Heart left ventricle (tissue), 16 donors: ENCODE results near the gene PLEKHA6. TPM values are rescaled to one million over a fixed set of nuclear protein-coding genes. Genes with fewer than 3 reads are reported as not detected.

Experiments
- ATAC-seq, 4 donors: fragments of 200-7000 bp; cut with Tn5 transposase; one replicate each; pipeline ENCODE4 v1.9.1; 2020 to 2022; ENCODE audit warnings: moderate library complexity in 4 of 4, mild to moderate bottlenecking in 3 of 4, moderate number of reproducible peaks in 1 of 4
- DNase-seq, 5 donors: peaks; one replicate each; pipeline ENCODE4 v3.0.0-alpha.2; 2020
- H3K27ac ChIP-seq, 12 donors: fragments of 200-600 bp; sonication (generic) in 4 of 12; one replicate each; pipeline versions ENCODE4 v1.5.0 to v1.8.0; 2016 to 2022; ENCODE audit warnings: mild to moderate bottlenecking in 2 of 12
- H3K27me3 ChIP-seq, 9 donors: fragments of 200-600 bp; sonication (generic) in 2 of 9; one replicate each; pipeline versions ENCODE4 v1.5.1 to v1.8.0; 2016 to 2022; ENCODE audit warnings: mild to moderate bottlenecking in 3 of 9
- H3K36me3 ChIP-seq, 9 donors: fragments of 200-600 bp; sonication (generic) in 2 of 9; one replicate each; pipeline versions ENCODE4 v1.5.0 to v1.8.0; 2018 to 2022; ENCODE audit warnings: mild to moderate bottlenecking in 2 of 9
- H3K4me1 ChIP-seq, 12 donors: fragments of 200-600 bp; sonication (generic) in 4 of 12; one replicate each; pipeline versions ENCODE4 v1.5.0 to v1.8.0; 2016 to 2022; ENCODE audit warnings: mild to moderate bottlenecking in 3 of 12
- H3K4me3 ChIP-seq, 12 donors: fragments of 200-600 bp; sonication (generic) in 4 of 12; one replicate each; pipeline versions ENCODE4 v1.5.0 to v1.8.0; 2017 to 2022; ENCODE audit warnings: mild to moderate bottlenecking in 9 of 12, moderate library complexity in 4 of 12
- H3K9me3 ChIP-seq, 12 donors: fragments of 200-600 bp; sonication (generic) in 4 of 12; one replicate each; pipeline versions ENCODE4 v1.5.0 to v1.8.0; 2016 to 2022; ENCODE audit warnings: mild to moderate bottlenecking in 1 of 12
- CTCF ChIP-seq, 12 donors: fragments of 200-600 bp; sonication (generic) in 4 of 12; IDR thresholded peaks; one replicate each; pipeline versions ENCODE4 v1.5.0 to v1.8.0; 2018 to 2022; ENCODE audit warnings: antibody characterized with exemption in 12 of 12, mild to moderate bottlenecking in 5 of 12
- POLR2A ChIP-seq, 2 donors: fragments of 450-650 bp; IDR thresholded peaks; one replicate each; pipeline ENCODE4 v1.6.1; 2017; ENCODE audit warnings: antibody characterized with exemption in 2 of 2, mild to moderate bottlenecking in 2 of 2, moderate library complexity in 2 of 2
- WGBS, 4 donors: extraction: QIAGEN DNeasy Blood & Tissue Kit in 2 of 4; methylation state at CpG; one replicate each; pipeline versions ENCODE4 v1.1.5 to v1.1.7; 2013 to 2018; 5-methylcytosine and 5-hydroxymethylcytosine counted together
- intact Hi-C, 10 donors: fragments of 100-400 bp; cut with DNase I; formaldehyde crosslinking; loops; one replicate each; pipeline versions ENCODE4 v1.11.1 to v1.14.2; 2022
- polyA plus RNA-seq, 2 donors: library from polyadenylated mRNA; stranded (reverse); fragments of 200-250 nt; gene quantifications; one replicate each; pipeline ENCODE4 v1.2.3, GENCODE V29; 2013
- total RNA-seq, 9 donors: library from RNA; depleted of rRNA in 2 of 9; stranded (reverse); fragments of >200 nt in 2 of 9; fragmentation: NEBNext Ultra II Directional in 3 of 9; extraction: Animal tissue kit (Norgen Biotek cat#: 25700) in 3 of 9; gene quantifications; one replicate each; pipeline versions ENCODE4 v1.1.0 to v1.2.4, GENCODE V29; 2016 to 2023
- donor health status: ischemic (EF 13 %, LVEDD 7.1; RV severe dilation, severe dysfunction).
- donor health status: healthy with polysubstance abuse.
- donor health status: DM: no; HTN: yes; CAD: no.
- donor health status: DM: no; HTN: no; CAD: no.
- donor health status: ischemic (EF 25% LVEDD 6.9; RV normal size, moderate dysfunction).
- donor health status: ischemic (EF 25% LVEDD 5.7; RV mildly dilated, moderate dysfunction).
- donor health status: healthy.
- donor health status: DM: yes; HTN: yes; CAD: no.
- donor health status: ischemic (EF 35%, LVEDD 5.7; RV mildly dilated, moderate dysfunction).
- donor health status: nonischemic (EF 11% LVEDD 7.7; RV severe dilation, severe dysfunction).
- donor health status: DM: yes; HTN: yes; CAD: no.
- donor health status: PGD.
- donor health status: ischemic (EF 29% LVEDD 5.4; RV normal size, mild dysfunction).
- donor health status: nonischemic (EF 23%, LVEDD 6.1; RV moderate dilation, normal function).

Gene PLEKHA6
- total and polyA plus RNA-seq, 11 donors: 5.2 to 33.2 (median 18.9) TPM

GRCh38 chr1:204181116-204181515 lies 178.6 kb downstream of the PLEKHA6 start:
- no peaks in the 10 kb centered on the region for H3K36me3 ChIP-seq
- peaks cover 0 to 12% (median 2%) of the 10 kb centered on the region in 9 donors for H3K27me3 ChIP-seq
- no peak overlapping the region for H3K27ac ChIP-seq
- intact Hi-C loops: no loop called here
- DNase-seq (no peak), ATAC-seq (no peak)
- TF ChIP-seq POLR2A (IDR thresholded peaks at IDR 0.05): no peak
- TF ChIP-seq CTCF (IDR thresholded peaks at IDR 0.05): no peak
- H3K9me3 ChIP-seq: no peaks in the 10 kb centered on the region
- no peaks in the 10 kb centered on the region for H3K4me1 ChIP-seq
- no peak overlapping the region for H3K4me3 ChIP-seq
- 63 to 79% (median 75%) methylated on average over 1 of the region's 1 CpG for WGBS, 4 donors

- Histone ChIP-seq H3K9me3 (no peaks in the 10 kb centered on the region), H3K4me1 (no peaks in the 10 kb centered on the region), H3K36me3 (no peaks in the 10 kb centered on the region), H3K4me3 (no peak overlapping the region), H3K27me3 (peaks cover 0 to 11% (median 0%) of the 10 kb centered on the region in 9 donors), H3K27ac (no peak overlapping the region)
- whole genome bisulfite sequencing, 4 donors: 75 to 82% (median 80%) methylated on average over 6 of the region's 6 CpGs
- TF ChIP-seq CTCF (IDR thresholded peaks at IDR 0.05): no peak
- TF ChIP-seq POLR2A (IDR thresholded peaks at IDR 0.05): no peak
- ATAC-seq (no peak), DNase-seq (no peak)
- intact Hi-C loops: no loop called here
These were observed 179.6 kb downstream of the PLEKHA6 start for GRCh38 chr1:204180133-204180532.

- H3K36me3 ChIP-seq: no peaks in the 10 kb centered on the region
- no peaks in the 10 kb centered on the region for H3K4me1 ChIP-seq
- peak in 1 of 4 donors; percentile 38 for ATAC-seq
- no peak for DNase-seq
- no peak overlapping the region for H3K4me3 ChIP-seq
- no peaks in the 10 kb centered on the region for H3K9me3 ChIP-seq
- H3K27ac ChIP-seq: no peak overlapping the region
- TF ChIP-seq CTCF (IDR thresholded peaks at IDR 0.05): no peak
- TF ChIP-seq POLR2A (IDR thresholded peaks at IDR 0.05): no peak
- 82 to 88% (median 87%) methylated on average over 7 of the region's 7 CpGs for WGBS, 4 donors
- intact Hi-C loops: no loop called here
- H3K27me3 ChIP-seq: peaks cover 0 to 17% (median 0%) of the 10 kb centered on the region in 9 donors
These were observed 181.0 kb downstream of the PLEKHA6 start for GRCh38 chr1:204178487-204179281.

GRCh38 chr1:204177133-204177532 lies 182.6 kb downstream of the PLEKHA6 start:
- no peaks in the 10 kb centered on the region for H3K9me3 ChIP-seq
- no peak for ATAC-seq
- no peak for DNase-seq
- peaks cover 0 to 17% (median 0%) of the 10 kb centered on the region in 9 donors for H3K27me3 ChIP-seq
- no peak overlapping the region for H3K27ac ChIP-seq
- intact Hi-C loops: no loop called here
- no peaks in the 10 kb centered on the region for H3K4me1 ChIP-seq
- no peaks in the 10 kb centered on the region for H3K36me3 ChIP-seq
- no peak overlapping the region for H3K4me3 ChIP-seq
- TF ChIP-seq CTCF (IDR thresholded peaks at IDR 0.05) (no peak), POLR2A (IDR thresholded peaks at IDR 0.05) (no peak)
- 31 to 42% (median 40%) methylated on average over 4 of the region's 4 CpGs for WGBS, 4 donors
